DLD1 (cell line): ENCODE data around the gene CD180.

Experiments used
- in situ Hi-C: cut with HindIII; loops from 2 replicates; pipeline ENCODE4 v1.10.0; 2017; ENCODE audit warnings: low sequenced_read_pairs

Gene CD180

DNA sequence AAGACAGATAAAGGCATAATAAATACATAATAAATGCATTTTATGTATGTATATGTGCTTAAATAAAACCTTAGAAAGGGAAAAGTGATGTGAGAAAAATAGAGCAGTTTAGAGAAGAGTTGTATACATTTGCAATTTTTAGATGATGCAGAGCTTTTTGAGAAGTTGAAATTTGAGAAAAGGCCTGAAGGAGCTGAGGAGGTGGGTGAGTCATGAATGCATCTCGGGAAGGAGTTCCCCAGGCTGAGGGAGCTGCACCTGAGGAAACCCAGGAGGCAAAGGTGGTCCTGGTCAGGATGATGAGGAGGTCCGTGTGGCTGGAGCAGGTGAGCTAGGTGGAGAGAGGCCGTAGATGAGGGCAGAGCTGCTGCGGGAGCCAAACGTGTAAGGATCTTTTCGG lies 17.4 kb upstream of the CD180 start:
- in situ Hi-C loops: no loop called here

DNA sequence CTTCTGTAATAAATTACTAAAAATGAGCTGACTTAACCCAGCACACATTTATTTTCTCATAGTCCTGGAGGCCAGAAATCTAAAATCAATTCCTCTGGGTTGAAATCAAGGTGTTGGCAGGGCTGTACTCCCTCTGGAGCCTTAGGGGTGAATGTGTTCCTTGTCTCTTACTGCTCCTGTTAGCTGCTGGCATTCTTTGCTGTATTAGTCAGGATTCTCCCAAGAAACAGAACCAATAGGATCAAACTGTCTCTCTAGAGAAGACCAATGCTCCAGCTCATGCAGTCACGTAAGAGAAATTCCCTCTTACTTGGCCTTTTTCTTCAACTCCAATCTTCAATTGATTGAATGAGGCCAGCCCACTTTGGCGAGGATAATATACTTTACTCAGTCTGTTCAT lies 15.3 kb upstream of the CD180 start:
- in situ Hi-C loops: no loop called here

DNA sequence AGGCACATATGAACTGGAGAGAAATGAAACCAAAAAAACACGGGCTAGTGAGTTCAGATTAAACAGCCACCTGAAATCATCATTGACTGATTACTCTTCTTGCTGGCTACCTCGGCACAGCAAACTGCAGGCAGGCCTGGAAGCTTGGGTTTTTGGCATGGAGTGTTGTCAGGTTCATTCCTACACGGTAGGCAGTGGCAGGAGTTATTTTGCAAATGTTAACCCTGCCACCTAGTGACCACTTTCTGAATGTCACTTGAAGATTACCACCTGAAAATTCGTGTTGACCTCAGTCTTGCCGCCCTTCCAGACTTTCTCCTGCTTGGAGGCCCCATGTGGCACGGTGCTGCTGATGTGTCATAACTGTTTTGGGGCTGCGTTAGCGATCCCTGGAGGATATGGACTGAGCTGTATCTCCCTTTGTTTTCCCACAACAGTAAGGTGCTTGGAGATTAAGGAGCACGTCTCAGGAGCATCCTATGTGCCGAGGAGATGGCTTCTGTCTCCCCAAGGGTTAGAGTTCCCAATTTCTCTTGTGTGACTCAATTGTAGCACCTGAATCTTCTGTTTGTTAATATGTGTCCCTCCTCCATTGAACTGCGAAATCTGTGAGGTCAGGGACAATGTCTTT lies 12.7 kb upstream of the CD180 start:
- in situ Hi-C loops: loop anchor here (5.0 kb wide), 1 partner anchor 47 kb away; no protein-coding TSS in a partner anchor

DNA sequence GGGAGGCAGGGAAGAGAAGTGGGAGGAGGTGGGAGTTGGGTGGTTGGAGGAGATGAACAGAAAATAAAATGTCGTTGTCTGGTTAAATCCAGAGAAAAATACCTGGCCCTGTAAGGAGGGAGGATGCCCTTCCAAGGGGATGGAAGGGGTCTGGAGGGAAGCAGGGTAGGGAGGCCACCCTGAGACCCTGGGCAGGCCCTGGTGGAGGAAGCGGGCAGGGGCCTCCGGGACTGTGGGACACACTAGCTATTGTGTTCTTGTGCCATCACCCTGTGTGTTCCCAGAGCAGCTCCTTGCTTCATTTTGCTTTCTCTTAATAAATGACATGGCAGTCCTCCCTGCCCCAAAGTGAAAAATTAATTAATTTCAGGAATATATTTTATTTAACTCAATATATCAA lies 11.8 kb upstream of the CD180 start:
- in situ Hi-C loops: loop anchor here (5.0 kb wide), 1 partner anchor 46 kb away; no protein-coding TSS in a partner anchor

DNA sequence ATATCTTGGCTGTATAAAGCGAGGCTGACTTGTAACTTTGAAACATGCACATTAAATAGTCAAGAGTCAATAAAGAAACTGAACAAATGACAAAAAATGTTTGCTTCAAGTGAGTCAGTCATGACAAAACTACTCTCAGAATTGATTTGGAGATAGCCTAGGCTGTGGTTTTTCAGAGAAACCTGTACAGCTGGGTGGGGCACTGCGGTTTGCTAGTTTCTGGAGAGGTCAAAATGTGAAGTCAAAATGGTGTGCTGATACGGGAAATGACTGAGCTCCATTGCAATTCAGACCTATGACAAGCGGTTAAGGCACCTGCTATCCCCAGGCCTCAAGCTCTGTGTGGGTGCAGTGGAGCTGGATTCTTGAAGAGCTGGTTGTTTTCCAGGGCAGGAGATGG lies 10.3 kb upstream of the CD180 start:
- in situ Hi-C loops: loop anchor here (5.0 kb wide), 1 partner anchor 45 kb away; no protein-coding TSS in a partner anchor

DNA sequence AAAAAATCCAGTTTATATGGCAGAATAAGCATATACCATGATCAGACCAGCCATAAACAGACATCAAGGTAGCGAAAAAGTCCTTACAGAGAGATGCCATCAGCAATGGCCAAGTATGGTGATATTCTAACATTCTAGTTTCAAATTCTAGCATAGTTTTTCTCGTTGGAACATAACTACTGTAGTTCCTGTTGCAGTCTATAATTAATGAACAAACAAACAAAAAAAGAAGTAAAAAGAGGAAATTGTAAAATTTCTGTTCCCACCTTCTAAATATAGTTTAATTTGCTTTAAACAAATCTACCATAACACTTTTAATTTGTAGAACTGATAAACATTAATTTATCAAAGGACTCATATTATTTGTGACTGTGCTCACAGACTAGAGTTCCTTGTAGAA lies 9.9 kb upstream of the CD180 start:
- in situ Hi-C loops: loop anchor here (5.0 kb wide), 1 partner anchor 44 kb away; no protein-coding TSS in a partner anchor

DNA sequence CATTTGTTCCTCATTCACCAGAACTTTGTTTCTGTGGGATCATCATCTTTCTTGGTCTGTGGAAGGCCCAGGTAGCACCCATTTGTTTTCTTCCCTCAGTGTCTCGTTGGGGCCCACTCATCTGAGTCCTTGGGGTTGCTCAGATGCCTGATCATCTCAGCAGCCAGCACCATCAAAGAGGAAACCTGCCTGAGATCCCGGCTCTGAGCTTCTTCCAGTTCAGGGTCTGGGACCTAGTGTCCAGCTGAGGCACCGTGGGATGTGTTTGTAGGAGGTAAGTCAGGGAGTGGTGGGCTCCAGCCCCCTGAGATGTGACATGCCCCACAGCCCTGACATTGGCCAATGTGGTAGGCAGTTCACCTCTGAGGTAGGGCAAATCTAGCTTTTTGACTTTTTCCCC lies 9.4 kb upstream of the CD180 start:
- in situ Hi-C loops: loop anchor here (5.0 kb wide), 1 partner anchor 44 kb away; no protein-coding TSS in a partner anchor

DNA sequence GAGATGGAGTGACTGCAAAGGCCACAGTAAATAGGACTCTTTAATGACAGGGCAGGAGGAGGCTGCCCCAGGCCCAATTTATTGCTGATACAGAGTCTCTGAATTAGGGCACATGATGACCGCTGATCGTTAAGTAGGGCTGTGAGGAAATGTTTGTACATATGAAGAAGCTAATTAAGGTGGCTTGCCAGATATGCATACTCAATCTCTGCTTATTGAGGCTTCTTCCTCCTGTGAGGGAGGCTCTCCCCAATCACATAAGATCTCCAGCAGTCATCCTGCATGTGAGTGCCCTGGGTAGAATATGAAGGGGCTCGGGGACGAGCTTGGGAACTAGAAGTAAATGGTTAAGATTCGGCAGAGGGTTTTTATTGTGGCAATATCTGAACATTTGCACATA lies 8.2 kb upstream of the CD180 start:
- in situ Hi-C loops: loop anchor here (5.0 kb wide), 1 partner anchor 43 kb away; no protein-coding TSS in a partner anchor

DNA sequence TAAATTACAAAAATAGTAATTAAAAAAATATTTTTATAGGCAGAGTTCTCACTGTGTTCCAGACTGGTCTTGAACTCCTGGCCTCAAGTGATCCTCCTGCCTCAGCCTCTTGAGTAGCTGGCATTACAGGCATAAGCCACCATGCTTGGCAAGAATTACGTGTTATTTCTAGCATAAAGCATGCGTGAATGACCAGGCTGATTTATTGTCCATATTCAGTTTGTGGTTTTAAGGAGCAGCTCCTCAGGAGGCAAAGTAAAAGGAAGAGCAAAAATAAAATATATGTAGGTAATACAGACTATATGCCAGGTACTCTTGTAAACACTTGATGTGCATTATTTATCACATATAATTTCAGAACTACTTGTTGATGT lies 7.1 kb upstream of the CD180 start:
- in situ Hi-C loops: no loop called here

DNA sequence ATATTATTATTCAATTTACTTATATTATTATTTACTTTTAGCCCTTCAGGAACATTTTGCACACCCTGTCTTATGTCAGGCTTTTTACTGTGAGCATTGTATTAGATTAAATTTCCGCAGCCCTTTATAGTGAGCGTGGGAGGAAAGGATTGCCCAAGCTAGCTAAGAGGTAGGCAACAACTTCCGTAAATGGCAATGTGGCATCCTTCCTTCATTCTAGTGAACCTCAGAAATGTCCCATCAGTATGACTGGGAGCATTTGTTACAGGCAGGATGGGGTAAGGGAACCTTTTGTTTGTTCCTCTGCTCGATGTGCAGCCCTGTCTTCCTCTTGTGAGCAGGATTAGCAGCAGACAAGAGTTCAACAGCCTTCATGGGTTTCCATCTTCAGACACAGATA lies 6.2 kb upstream of the CD180 start:
- in situ Hi-C loops: no loop called here

DNA sequence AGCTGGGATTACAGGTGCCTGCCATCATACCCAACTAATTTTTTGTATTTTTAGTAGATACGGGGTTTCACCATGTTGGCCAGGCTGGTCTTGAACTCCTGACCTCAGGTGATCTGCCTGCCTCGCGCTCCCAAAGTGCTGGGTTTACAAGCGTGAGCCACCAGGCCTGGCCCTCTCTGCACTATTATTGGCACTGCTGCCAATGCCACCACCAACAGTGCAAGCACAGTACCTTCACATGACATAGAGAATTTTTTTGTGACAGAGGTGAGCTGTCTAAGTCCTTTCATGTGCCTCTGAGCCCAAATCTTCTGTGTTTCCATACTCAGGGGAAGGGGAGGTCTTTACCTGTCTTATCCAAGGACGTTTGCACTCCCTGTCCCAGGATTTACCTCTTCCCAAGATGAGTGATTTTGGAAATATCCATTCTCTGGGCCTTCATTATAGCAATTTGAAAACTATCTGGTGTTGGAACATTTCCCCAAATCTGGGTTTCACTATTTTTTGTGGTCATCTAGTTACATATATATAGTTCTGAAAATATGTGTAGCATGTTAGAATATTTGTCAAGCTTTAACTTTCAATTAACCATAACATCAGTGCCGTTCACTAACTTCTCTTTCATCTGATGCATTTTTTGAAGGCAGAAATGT lies 5.4 kb upstream of the CD180 start:
- in situ Hi-C loops: no loop called here

DNA sequence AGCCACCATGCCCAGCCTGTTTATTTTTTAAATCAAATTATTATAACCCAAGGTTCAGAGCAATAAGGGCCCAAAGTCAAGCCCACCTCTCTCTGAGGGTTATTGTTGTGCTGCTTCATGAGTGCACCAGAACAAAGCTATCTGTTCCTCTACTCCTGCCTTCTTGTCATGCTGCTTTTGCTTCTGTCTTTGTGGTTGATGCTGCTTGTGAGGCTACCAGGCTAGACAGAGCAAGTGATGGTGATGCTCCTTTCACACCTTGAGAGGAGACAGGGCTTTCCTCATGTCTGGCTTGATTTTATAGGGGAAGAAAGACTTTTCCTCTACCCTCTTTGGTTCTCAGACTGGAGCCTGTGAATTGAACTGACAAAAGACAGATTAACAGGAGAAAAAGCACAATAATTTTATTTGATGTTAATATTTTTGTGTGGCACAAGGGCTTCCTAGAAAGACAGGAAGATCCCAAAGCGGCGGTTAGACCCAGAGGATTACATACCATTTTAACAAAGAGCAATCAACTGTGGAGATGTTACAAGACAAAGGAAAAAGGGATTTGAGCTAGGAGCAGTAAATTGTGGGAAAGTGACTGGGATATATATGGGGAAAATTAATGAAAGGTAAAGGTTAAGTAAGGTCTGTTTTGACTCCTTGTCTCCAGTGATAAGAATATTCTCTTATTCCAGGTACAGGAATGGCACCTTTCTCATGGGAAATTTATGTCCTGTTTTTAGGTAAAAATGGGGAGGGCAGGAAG lies 4.4 kb upstream of the CD180 start:
- in situ Hi-C loops: no loop called here

DNA sequence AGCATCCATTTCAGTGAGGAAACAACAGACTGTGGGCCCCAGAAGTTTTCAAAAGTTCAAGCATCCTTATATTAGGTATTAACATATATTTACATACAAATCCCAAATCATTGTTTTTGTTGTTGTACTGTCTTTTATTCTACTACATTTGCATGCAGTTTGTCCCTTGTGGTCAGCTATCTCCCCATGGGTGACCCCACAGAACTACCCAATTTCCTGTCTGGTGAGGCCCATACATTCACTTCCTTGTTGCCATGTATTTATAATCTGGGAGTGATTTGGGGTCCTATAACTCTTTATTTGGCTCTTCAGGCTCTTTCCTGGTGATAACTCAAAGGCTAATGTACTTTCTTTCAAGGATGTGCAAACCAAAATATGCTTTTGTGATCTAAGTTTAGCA lies 3.3 kb upstream of the CD180 start:
- in situ Hi-C loops: no loop called here

DNA sequence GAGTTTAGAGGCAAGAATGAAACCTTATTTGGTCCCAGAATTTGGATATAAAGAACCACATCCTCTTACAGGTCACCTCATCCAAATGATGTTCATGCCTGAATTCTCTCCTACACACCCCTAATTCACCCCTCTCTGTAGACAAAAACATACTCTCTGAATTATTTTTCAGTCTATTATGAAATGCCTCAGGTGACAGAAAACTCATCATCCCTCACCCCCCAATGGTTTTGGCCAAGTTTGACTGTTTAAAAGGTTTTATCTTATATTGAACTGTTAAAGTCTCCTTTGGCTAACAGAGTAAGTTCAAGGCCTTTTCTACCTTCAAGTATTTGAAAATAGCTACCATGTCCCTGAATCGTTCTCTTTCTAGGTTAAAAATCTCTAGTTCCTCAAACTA lies 2.3 kb upstream of the CD180 start:
- in situ Hi-C loops: no loop called here

DNA sequence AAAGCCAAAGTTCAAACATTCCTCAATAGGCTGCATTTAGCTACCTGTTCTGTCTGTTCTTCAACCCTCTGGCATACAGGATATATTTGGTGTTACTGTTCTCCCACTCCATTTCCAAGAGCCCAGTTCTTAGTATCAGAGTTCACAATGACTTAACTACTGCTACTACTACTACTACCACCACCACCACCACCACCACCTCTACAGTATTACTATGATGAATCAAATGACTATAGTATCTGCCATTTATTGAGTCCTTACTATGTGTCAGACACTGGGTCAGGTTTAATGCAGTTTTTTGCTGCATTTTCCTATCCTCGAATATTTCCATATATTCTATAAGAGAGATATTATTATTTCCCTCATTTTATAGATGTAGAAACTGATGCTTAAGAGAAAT lies 937 bp upstream of the CD180 start:
- in situ Hi-C loops: no loop called here

DNA sequence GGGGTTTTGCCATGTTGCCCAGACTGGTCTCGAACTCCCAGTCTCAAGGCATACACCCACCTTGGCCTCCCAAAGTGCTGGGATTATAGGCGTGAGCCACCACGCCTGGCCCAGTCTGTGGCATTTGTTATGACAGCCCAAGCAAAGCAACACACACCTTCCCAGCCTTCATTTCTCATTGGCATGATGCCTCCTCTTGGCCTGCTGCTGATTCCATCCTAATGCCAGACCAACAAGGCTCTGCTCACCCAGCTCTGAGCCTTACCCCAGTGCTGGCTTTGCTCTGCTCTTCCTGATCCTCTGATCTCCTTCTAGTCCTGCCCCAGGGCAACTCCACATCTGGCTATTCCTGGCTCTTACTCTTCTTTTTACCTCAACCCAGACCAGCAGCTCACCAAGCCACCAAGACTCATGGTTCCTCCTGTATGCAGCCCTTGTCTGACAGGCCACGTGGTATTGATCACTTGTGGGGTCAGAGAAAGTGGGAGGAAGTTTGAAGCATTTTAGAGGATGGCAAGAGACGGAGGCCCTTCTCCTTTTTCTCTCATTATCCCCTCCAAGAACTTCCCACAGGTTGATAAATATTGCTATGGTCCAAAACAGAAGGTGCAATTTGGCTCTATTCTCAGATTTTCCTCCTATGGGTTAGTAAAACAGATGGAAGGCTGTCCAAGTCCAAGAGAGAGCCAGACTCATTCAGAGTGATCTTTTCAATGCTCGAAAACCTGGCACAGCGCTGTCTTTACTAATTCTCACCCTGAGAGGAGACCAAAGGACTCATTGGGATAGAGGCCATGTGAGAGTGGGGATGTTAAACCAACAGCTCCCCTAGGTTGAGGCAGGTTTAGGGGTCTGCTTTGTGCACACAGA lies 958 bp downstream of the CD180 start:
- in situ Hi-C loops: no loop called here

DNA sequence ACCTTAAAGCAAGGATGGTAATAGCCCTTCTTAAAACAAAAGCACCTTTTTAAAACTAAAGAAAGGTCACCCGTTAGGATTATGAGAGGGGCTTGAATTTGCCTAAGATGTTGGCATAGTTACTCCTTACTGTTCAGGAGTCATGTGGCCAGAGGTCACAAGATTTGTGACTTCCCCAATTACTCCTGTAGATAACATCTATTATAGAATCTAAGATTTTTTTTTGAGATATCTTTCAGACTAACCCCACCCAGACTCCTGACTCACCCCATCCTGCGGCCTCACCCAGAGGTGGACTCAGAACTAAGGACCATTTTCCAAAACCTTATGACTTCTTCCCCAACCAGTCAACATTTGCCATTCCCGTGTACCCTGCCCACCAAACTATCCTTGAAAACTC lies 2.4 kb downstream of the CD180 start:
- in situ Hi-C loops: no loop called here

DNA sequence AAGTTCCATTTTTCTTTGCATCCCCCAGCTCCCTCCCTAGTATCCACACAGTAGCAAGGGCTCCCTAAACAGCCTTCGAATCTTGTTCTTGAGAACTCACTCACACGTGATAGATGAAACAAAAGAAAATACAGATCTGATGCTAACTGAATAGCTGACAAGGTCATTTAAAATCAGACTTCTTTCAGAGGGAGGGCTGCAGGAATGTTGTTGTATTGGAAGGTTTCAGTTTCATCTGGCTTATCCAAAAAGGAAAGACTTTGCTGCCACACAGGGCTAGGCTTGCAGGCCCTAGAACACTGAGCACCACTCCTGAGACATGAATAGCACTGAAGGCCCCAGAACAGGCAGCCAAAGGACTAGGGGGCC lies 3.2 kb downstream of the CD180 start:
- in situ Hi-C loops: no loop called here

DNA sequence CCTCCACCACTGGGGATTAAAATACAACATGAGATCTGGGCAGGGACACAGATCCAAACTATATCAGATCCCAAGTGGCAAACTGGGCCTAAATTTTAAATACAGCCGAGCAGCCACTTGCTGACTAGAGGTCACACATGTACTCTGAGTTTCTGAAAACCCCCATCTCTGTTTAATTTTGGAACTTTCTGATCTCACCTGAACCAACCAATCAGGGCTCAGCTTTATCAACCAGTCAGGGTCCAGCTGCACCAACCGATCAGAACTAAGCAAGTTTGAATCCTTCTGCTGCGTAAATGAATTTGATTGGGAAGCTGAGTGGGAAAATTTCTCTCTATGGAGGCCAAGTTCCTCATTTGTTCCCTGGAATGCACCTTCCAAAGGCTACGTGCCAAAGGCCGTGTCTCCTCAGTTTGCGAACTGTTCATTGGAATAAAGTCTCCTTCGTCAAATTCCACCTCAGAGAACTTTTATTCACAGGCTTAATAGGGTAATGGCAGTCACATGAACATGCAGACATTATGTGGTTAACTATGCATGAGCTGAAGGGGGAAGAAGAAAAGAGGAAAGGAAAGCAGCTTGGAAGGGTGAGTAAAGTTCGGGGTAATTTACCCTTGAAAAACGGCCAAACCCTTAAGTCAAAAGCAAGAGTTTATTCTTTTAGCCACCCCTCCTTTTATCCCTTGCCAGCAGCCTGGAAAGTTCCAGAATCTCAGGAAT lies 3.7 kb downstream of the CD180 start:
- in situ Hi-C loops: no loop called here

DNA sequence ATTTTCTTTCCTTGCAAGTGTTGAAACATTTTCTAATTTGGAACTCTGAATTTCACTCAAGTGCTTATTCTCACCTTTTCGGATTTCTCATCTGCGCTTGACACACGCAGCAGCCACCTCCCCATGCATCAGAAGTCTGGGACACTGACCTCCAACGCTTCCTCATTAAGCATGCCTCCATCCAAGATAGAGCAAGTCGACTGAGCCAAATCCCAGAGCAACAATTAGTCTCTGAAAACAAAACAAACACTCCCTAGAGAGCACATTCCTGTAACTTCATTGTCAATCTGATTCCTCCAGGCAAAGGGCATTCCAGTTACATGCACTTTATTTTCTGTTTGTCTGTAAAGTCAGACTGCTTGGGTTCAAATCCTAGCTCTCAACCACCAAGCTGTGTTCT lies 5.7 kb downstream of the CD180 start:
- in situ Hi-C loops: no loop called here
